ENCODE measurements around the gene RGS21. TPM values are rescaled to one million over a fixed set of nuclear protein-coding genes. Genes with fewer than 3 reads are reported as not detected.

Gene RGS21
- total RNA-seq, 1 donor from 2014 or later: not detected

- H3K4me1 ChIP-seq: no peaks in the 10 kb centered on the region
- no peaks in the 10 kb centered on the region for H3K36me3 ChIP-seq
- H3K4me3 ChIP-seq: no peak overlapping the region
- DNase-seq (no peak), ATAC-seq (no peak)
- H3K27me3 ChIP-seq: no peaks in the 10 kb centered on the region
- H3K27ac ChIP-seq: no peak overlapping the region
- intact Hi-C loops (cut with DNase I): no loop called here
- no peaks in the 10 kb centered on the region for H3K9me3 ChIP-seq
- TF ChIP-seq CTCF (IDR thresholded peaks at IDR 0.05): no peak
These were observed 26.6 kb downstream of the RGS21 start for GRCh38 chr1:192343344-192343743.

- intact Hi-C loops (cut with DNase I): no loop called here
- H3K27me3 ChIP-seq: no peaks in the 10 kb centered on the region
- no peaks in the 10 kb centered on the region for H3K4me1 ChIP-seq
- H3K4me3 ChIP-seq: no peak overlapping the region
- DNase-seq: no peak
- H3K9me3 ChIP-seq: no peaks in the 10 kb centered on the region
- no peak for TF ChIP-seq CTCF (IDR thresholded peaks at IDR 0.05)
- no peak overlapping the region for H3K27ac ChIP-seq
- H3K36me3 ChIP-seq: no peaks in the 10 kb centered on the region
- no peak for ATAC-seq
These were observed 32.5 kb downstream of the RGS21 start for GRCh38 chr1:192349314-192349713.

GRCh38 chr1:192350356-192350755, 33.6 kb downstream of the RGS21 start:
- intact Hi-C loops (cut with DNase I): no loop called here

GRCh38 chr1:192351550-192351949, 34.8 kb downstream of the RGS21 start:
- DNase-seq: no peak
- no peak for ATAC-seq
- intact Hi-C loops (cut with DNase I): no loop called here

More at GRCh38 chr1:192350356-192350755, 33.6 kb downstream of the RGS21 start:
- no peak overlapping the region for H3K27ac ChIP-seq
- no peaks in the 10 kb centered on the region for H3K27me3 ChIP-seq
- no peak for ATAC-seq
- no peak for TF ChIP-seq CTCF (IDR thresholded peaks at IDR 0.05)
- H3K4me3 ChIP-seq: no peak overlapping the region
- no peak for DNase-seq
- no peaks in the 10 kb centered on the region for H3K36me3 ChIP-seq
- no peaks in the 10 kb centered on the region for H3K9me3 ChIP-seq
- no peaks in the 10 kb centered on the region for H3K4me1 ChIP-seq

GRCh38 chr1:192357924-192358323, 41.1 kb downstream of the RGS21 start:
- no peak for TF ChIP-seq CTCF (IDR thresholded peaks at IDR 0.05)
- no peak overlapping the region for H3K27ac ChIP-seq
- no peak for DNase-seq
- intact Hi-C loops (cut with DNase I): no loop called here
- ATAC-seq: no peak
- no peaks in the 10 kb centered on the region for H3K4me1 ChIP-seq
- no peak overlapping the region for H3K4me3 ChIP-seq
- H3K36me3 ChIP-seq: no peaks in the 10 kb centered on the region
- no peaks in the 10 kb centered on the region for H3K27me3 ChIP-seq
- no peaks in the 10 kb centered on the region for H3K9me3 ChIP-seq

More at GRCh38 chr1:192351550-192351949, 34.8 kb downstream of the RGS21 start:
- no peak overlapping the region for H3K4me3 ChIP-seq
- no peaks in the 10 kb centered on the region for H3K27me3 ChIP-seq
- H3K36me3 ChIP-seq: no peaks in the 10 kb centered on the region
- no peak for TF ChIP-seq CTCF (IDR thresholded peaks at IDR 0.05)
- no peaks in the 10 kb centered on the region for H3K4me1 ChIP-seq
- no peaks in the 10 kb centered on the region for H3K9me3 ChIP-seq
- no peak overlapping the region for H3K27ac ChIP-seq

GRCh38 chr1:192358402-192358801, 41.6 kb downstream of the RGS21 start:
- TF ChIP-seq CTCF (IDR thresholded peaks at IDR 0.05): no peak

More at GRCh38 chr1:192358402-192358801, 41.6 kb downstream of the RGS21 start:
- no peaks in the 10 kb centered on the region for H3K9me3 ChIP-seq
- H3K4me3 ChIP-seq: no peak overlapping the region
- no peaks in the 10 kb centered on the region for H3K36me3 ChIP-seq
- no peaks in the 10 kb centered on the region for H3K4me1 ChIP-seq
- intact Hi-C loops (cut with DNase I): no loop called here
- ATAC-seq (no peak), DNase-seq (no peak)
- H3K27me3 ChIP-seq: no peaks in the 10 kb centered on the region
- H3K27ac ChIP-seq: no peak overlapping the region
